ENCODE data around the gene SLC35B1. TPM values are rescaled to one million over a fixed set of nuclear protein-coding genes. Genes with fewer than 3 reads are reported as not detected.
A peak's percentile ranks its signal among the peaks of the same experiment; 100 is the strongest.

The SLC35B1 gene
- total RNA-seq, 3 donors from 2014 or later (not counting 1 experiment from before 2014, with no cell fraction given): 74.0 to 121 (median 90.2) TPM

DNA sequence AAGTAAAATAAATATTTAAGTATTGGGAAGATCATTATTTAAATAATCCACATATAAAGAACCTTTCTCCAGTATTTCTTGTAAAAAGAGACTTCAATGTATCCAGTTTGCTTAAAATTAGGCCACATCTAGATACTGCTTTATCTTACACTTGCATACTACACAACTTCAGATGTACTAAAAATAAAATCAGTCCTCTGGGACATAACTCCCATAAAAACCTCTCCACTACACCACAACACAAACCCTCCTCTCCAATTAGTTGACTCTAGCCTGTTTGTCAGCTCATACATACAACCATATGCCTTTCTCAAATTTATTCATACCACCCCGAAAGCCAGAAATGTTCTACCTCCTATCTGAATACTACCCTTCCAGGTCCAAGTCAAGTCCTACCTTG is 51.5 kb downstream of the SLC35B1 start:
- no peaks in the 10 kb centered on the region for H3K9me3 Mint-ChIP-seq
- DNase-seq: no peak
- 85% methylated on average over 1 of the region's 1 CpG for WGBS (ENCODE audit: insufficient coverage)
- H3K4me1 ChIP-seq (ENCODE audit: control insufficient read depth, insufficient read depth, low read length): no peaks in the 10 kb centered on the region
- no peaks in the 10 kb centered on the region for H3K27me3 Mint-ChIP-seq (ENCODE audit: low read depth in 2 of 2)
- peak overlapping the region in 1 of 2 donors; percentile 5 for H3K27ac Mint-ChIP-seq
- H3K27me3 ChIP-seq (ENCODE audit: control insufficient read depth, insufficient read depth, low read length): no peaks in the 10 kb centered on the region
- H3K4me3 ChIP-seq (ENCODE audit: low read length): no peak overlapping the region
- H3K4me3 Mint-ChIP-seq: no peak overlapping the region
- TF ChIP-seq, protein P1, sequence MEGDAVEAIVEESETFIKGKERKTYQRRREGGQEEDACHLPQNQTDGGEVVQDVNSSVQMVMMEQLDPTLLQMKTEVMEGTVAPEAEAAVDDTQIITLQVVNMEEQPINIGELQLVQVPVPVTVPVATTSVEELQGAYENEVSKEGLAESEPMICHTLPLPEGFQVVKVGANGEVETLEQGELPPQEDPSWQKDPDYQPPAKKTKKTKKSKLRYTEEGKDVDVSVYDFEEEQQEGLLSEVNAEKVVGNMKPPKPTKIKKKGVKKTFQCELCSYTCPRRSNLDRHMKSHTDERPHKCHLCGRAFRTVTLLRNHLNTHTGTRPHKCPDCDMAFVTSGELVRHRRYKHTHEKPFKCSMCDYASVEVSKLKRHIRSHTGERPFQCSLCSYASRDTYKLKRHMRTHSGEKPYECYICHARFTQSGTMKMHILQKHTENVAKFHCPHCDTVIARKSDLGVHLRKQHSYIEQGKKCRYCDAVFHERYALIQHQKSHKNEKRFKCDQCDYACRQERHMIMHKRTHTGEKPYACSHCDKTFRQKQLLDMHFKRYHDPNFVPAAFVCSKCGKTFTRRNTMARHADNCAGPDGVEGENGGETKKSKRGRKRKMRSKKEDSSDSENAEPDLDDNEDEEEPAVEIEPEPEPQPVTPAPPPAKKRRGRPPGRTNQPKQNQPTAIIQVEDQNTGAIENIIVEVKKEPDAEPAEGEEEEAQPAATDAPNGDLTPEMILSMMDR (IDR thresholded peaks at IDR 0.05): no peak
- H3K27ac ChIP-seq (ENCODE audit: low read length): no peak overlapping the region
- H3K36me3 Mint-ChIP-seq: no peaks in the 10 kb centered on the region
- intact Hi-C loops (cut with micrococcal nuclease): no loop called here
- H3K4me1 Mint-ChIP-seq: peaks cover 47 to 52% of the 10 kb centered on the region in 2 donors
- no peaks in the 10 kb centered on the region for H3K36me3 ChIP-seq (ENCODE audit: control insufficient read depth, insufficient read depth, low read length)
- no peaks in the 10 kb centered on the region for H3K9me3 ChIP-seq (ENCODE audit: control insufficient read depth, insufficient read depth, low read length)
- ATAC-seq: no peak

Other genes with a start within 250 kb of the SLC35B1 start
- 1 to 10 TPM in 2 of 3 donors, under 1 TPM in 1; 0.91 to 1.8 (median 1.2) TPM for gene NGFR, start 212.7 kb downstream of the SLC35B1 start, total RNA-seq
- gene NXPH3, start 132.1 kb downstream of the SLC35B1 start, total RNA-seq: not detected
- gene SPOP, start 29.9 kb downstream of the SLC35B1 start, total RNA-seq: 10 to 100 TPM; 45.4 to 56.5 (median 54.7) TPM
- 10 to 100 TPM; 55.2 to 88.4 (median 79.2) TPM for gene FAM117A, start 56.2 kb upstream of the SLC35B1 start, total RNA-seq
- 100 to 1,000 TPM; 195 to 231 (median 213) TPM for gene KAT7, start 80.7 kb upstream of the SLC35B1 start, total RNA-seq
- gene TAC4, start 140.1 kb upstream of the SLC35B1 start, total RNA-seq: not detected